ENCODE data around the gene PPIL1.

DNA sequence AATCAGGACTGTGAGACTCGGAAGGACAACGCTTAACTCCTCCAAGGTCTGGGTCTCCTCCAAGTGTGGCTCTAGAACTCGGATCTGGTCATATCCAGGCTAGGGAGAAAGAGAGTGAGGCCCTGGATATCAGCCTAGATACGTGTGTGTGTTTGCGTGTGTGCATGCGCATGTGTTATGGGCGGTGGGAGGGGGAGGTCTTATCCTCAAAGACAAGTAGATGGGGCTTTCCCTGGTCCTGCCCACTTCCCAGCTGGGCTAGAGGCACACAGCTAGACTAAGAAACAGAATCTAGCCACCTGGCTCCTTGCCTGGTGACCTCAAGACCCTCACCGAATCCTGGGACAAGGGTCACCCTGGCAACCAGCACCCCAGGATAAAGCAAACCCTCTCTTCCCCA lies 48.6 kb downstream of the PPIL1 start:
- no peak for TF ChIP-seq ZSCAN29 (IDR thresholded peaks at IDR 0.05)
- TF ChIP-seq, protein P1, sequence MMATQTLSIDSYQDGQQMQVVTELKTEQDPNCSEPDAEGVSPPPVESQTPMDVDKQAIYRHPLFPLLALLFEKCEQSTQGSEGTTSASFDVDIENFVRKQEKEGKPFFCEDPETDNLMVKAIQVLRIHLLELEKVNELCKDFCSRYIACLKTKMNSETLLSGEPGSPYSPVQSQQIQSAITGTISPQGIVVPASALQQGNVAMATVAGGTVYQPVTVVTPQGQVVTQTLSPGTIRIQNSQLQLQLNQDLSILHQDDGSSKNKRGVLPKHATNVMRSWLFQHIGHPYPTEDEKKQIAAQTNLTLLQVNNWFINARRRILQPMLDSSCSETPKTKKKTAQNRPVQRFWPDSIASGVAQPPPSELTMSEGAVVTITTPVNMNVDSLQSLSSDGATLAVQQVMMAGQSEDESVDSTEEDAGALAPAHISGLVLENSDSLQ (IDR thresholded peaks at IDR 0.05) = no peak
- TF ChIP-seq, protein P2, sequence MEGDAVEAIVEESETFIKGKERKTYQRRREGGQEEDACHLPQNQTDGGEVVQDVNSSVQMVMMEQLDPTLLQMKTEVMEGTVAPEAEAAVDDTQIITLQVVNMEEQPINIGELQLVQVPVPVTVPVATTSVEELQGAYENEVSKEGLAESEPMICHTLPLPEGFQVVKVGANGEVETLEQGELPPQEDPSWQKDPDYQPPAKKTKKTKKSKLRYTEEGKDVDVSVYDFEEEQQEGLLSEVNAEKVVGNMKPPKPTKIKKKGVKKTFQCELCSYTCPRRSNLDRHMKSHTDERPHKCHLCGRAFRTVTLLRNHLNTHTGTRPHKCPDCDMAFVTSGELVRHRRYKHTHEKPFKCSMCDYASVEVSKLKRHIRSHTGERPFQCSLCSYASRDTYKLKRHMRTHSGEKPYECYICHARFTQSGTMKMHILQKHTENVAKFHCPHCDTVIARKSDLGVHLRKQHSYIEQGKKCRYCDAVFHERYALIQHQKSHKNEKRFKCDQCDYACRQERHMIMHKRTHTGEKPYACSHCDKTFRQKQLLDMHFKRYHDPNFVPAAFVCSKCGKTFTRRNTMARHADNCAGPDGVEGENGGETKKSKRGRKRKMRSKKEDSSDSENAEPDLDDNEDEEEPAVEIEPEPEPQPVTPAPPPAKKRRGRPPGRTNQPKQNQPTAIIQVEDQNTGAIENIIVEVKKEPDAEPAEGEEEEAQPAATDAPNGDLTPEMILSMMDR (IDR thresholded peaks at IDR 0.05 in 2 of 3, conservative IDR thresholded peaks at IDR 0.05 in 1 of 3; ENCODE audit: control insufficient read depth in 2 of 3, extremely low read depth in 1 of 3, insufficient read depth in 1 of 3, low read depth in 3 of 3, low read length in 3 of 3) = no peak
- no peak for TF ChIP-seq EZH2 (IDR thresholded peaks at IDR 0.05; ENCODE audit: borderline replicate concordance, control insufficient read depth, low read depth, low read length)

Data from GM12878 (cell line).